ENCODE data around the gene FRMD1. TPM values are rescaled to one million over a fixed set of nuclear protein-coding genes. Genes with fewer than 3 reads are reported as not detected.

The FRMD1 gene
- total RNA-seq, 1 donor from 2014 or later, result not detected

DNA sequence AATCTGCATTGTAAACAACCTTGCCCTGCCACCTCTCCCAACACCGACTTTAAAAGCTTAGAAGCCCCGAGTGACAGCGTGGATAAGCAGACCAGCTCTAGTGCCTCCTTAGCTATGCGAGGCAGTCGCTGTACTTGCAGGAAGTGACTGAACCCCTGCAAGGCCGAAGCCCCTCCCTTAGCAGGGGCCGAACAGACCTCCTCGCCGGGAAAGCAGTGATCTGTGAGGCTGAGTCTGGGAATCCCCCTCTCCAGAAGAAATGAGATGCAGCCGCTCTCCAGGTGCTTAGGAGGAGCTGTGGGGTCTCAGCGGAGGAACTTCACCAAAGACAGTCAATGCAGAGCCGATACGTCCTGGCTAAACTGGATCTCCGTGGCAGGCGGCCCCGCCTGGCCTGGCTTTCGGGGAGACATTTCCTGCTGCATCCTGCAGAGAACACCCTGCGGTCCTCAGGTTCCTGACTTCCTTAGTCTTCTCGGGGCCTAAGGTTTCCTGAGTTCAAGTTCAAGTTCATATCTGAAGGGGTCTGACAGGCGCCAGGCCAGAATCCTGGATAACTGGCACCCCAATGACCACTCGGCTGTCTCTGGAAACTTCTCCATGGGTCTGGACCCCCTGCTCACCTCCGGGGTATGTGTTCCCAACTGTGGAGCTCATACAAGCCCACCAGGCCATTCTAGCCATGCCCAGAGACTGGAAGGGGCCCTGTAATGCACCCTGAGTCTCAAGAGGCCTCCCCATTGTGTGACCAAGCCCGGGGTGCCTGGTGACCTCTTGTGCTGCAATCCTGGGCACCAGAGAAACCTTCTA lies 20.4 kb upstream of the FRMD1 start:
- Mint-ChIP-seq H3K9me3 (no peaks in the 10 kb centered on the region), H3K27ac (no peak overlapping the region)
- no peaks in the 10 kb centered on the region for H4K20me1 ChIP-seq (ENCODE audit: low read depth)

DNA sequence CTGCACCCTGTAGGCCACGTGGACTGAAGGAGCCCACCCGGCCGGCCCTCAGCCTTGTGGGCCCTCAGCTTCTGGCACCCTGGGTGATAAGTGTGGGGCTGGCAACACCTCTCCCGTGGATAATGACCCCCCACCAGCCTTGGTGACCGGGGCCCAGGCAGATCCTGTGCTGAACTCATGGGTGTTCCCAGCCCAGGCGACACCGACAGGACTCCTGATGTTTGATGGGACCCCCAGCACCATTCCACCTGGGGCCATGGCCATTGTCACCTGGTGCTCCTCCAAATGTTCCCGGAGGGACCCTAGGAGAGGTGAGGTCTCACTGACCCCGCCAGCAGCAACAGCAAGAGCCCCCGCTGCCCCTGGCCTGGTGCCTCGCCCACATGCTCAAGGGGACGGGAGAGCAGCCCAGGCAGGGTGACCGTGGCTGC lies 19.4 kb upstream of the FRMD1 start:
- peaks cover 17% of the 10 kb centered on the region for H3K4me1 Mint-ChIP-seq
- H3K4me1 ChIP-seq, result peaks cover 5% of the 10 kb centered on the region
- no peak overlapping the region for H3K4me3 ChIP-seq
- H3K36me3 Mint-ChIP-seq, result no peaks in the 10 kb centered on the region
- H3K9me3 ChIP-seq (ENCODE audit: low read depth), result no peaks in the 10 kb centered on the region
- no peaks in the 10 kb centered on the region for H3K27me3 ChIP-seq
- H3K79me2 ChIP-seq (ENCODE audit: low read depth), result no peaks in the 10 kb centered on the region
- H4K20me1 ChIP-seq (ENCODE audit: low read depth), result no peaks in the 10 kb centered on the region
- TF ChIP-seq, protein P1, sequence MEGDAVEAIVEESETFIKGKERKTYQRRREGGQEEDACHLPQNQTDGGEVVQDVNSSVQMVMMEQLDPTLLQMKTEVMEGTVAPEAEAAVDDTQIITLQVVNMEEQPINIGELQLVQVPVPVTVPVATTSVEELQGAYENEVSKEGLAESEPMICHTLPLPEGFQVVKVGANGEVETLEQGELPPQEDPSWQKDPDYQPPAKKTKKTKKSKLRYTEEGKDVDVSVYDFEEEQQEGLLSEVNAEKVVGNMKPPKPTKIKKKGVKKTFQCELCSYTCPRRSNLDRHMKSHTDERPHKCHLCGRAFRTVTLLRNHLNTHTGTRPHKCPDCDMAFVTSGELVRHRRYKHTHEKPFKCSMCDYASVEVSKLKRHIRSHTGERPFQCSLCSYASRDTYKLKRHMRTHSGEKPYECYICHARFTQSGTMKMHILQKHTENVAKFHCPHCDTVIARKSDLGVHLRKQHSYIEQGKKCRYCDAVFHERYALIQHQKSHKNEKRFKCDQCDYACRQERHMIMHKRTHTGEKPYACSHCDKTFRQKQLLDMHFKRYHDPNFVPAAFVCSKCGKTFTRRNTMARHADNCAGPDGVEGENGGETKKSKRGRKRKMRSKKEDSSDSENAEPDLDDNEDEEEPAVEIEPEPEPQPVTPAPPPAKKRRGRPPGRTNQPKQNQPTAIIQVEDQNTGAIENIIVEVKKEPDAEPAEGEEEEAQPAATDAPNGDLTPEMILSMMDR (IDR thresholded peaks at IDR 0.05), result no peak
- TF ChIP-seq EZH2 (IDR thresholded peaks at IDR 0.05), result no peak
- TF ChIP-seq EZH2phosphoT487 (IDR thresholded peaks at IDR 0.05), result no peak
- H3K4me2 ChIP-seq, result no peak overlapping the region
- DNase-seq (ENCODE audit: low spot score), result no peak
- H3K36me3 ChIP-seq, result no peaks in the 10 kb centered on the region
- no peak overlapping the region for H2AFZ ChIP-seq (replicated peaks)
- no peak overlapping the region for H3K27ac ChIP-seq
- peaks cover under 1% of the 10 kb centered on the region for H3F3A ChIP-seq (ENCODE audit: low read depth)
- H3K9me3 Mint-ChIP-seq, result no peaks in the 10 kb centered on the region
- no peak overlapping the region for H3K9ac ChIP-seq
- peaks cover 9% of the 10 kb centered on the region for H3K27me3 Mint-ChIP-seq (ENCODE audit: insufficient read depth, low read depth)
- no peak overlapping the region for H3K4me3 Mint-ChIP-seq
- no peak overlapping the region for H3K27ac Mint-ChIP-seq

More for the DNA sequence above, 20.4 kb upstream of the FRMD1 start:
- no peak overlapping the region for H3K4me2 ChIP-seq
- Mint-ChIP-seq H3K4me1 (peaks cover 13% of the 10 kb centered on the region), H3K36me3 (no peaks in the 10 kb centered on the region), H3K4me3 (no peak overlapping the region), H3K27me3 (ENCODE audit: insufficient read depth, low read depth) (peaks cover 7% of the 10 kb centered on the region)
- H3F3A ChIP-seq (ENCODE audit: low read depth), result no peaks in the 10 kb centered on the region
- no peak overlapping the region for H2AFZ ChIP-seq (replicated peaks)
- H3K9ac ChIP-seq, result no peak overlapping the region
- peak; percentile 37 for DNase-seq (ENCODE audit: low spot score)
- H3K79me2 ChIP-seq (ENCODE audit: low read depth), result no peaks in the 10 kb centered on the region
- H3K9me3 ChIP-seq (ENCODE audit: low read depth), result no peaks in the 10 kb centered on the region
- no peak overlapping the region for H3K4me3 ChIP-seq
- H3K4me1 ChIP-seq, result no peaks in the 10 kb centered on the region
- H3K27me3 ChIP-seq, result no peaks in the 10 kb centered on the region
- TF ChIP-seq EZH2 (IDR thresholded peaks at IDR 0.05) (no peak), EZH2phosphoT487 (IDR thresholded peaks at IDR 0.05) (no peak)
- TF ChIP-seq, protein P1 (IDR thresholded peaks at IDR 0.05), result no peak
- H3K36me3 ChIP-seq, result no peaks in the 10 kb centered on the region
- H3K27ac ChIP-seq, result no peak overlapping the region

DNA sequence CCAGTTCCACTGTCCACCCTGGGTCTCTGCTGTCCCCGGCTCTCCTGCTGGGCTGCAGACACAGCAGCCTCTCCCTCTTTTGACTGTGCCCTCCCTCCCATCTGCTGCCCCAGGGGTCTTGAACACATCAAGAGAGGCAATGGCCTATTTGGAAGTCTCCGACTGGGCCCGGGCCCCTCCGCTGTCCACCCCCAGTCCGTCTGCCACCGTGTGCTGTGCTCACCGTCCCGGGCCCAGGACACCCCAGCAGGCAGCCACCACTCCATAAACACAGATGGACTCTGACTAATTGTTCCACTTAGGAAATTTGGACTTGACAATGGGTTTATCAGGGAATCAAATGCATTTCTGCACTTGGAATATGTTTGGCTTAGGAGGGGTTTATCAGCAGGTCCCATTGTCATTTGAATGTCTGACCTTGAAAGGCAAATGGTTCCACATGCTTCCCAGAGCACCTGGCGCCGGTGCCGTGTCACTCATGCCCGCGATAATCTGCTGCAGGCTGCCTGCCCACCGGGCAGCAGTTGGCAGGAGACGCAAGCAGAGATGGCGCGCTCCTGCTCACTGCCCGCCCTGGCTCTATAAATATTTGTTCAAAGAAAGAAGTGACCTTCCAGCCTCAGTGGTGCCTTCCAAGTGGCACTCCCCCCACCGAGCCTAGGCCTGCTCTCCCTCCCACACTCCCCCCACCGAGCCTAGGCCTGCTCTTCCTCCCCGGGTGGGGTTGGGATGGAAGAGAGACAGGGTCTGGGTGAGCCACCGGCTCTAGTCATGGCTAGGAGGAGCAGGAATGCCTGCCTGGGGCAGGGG lies 18.8 kb upstream of the FRMD1 start:
- Histone ChIP-seq H3K36me3 (no peaks in the 10 kb centered on the region), H3K4me2 (no peak overlapping the region), H3K27me3 (no peaks in the 10 kb centered on the region), H3K9me3 (ENCODE audit: low read depth) (no peaks in the 10 kb centered on the region), H3K4me1 (peaks cover 7% of the 10 kb centered on the region), H3K9ac (no peak overlapping the region), H3K27ac (no peak overlapping the region), H4K20me1 (ENCODE audit: low read depth) (no peaks in the 10 kb centered on the region), H3K79me2 (ENCODE audit: low read depth) (no peaks in the 10 kb centered on the region), H3K4me3 (no peak overlapping the region), H2AFZ (replicated peaks) (no peak overlapping the region), H3F3A (ENCODE audit: low read depth) (peaks cover 4% of the 10 kb centered on the region)
- peak overlapping the region; percentile 53 for H3K27ac Mint-ChIP-seq
- peaks cover under 1% of the 10 kb centered on the region for H3K9me3 Mint-ChIP-seq
- H3K36me3 Mint-ChIP-seq, result no peaks in the 10 kb centered on the region
- peaks cover 6% of the 10 kb centered on the region for H3K27me3 Mint-ChIP-seq (ENCODE audit: insufficient read depth, low read depth)
- peaks cover 19% of the 10 kb centered on the region for H3K4me1 Mint-ChIP-seq
- no peak for DNase-seq (ENCODE audit: low spot score)
- H3K4me3 Mint-ChIP-seq, result no peak overlapping the region
- TF ChIP-seq EZH2 (IDR thresholded peaks at IDR 0.05) (no peak), EZH2phosphoT487 (IDR thresholded peaks at IDR 0.05) (no peak)
- TF ChIP-seq, protein P1 (IDR thresholded peaks at IDR 0.05), result no peak

Measured in neural progenitor cell (in vitro differentiated cells).